ENCODE data around the gene GPER1.

Gene GPER1

GRCh38 chr7:1090686-1091643 lies 3.1 kb downstream of the GPER1 start:
- DNase-seq, result no peak

DNA sequence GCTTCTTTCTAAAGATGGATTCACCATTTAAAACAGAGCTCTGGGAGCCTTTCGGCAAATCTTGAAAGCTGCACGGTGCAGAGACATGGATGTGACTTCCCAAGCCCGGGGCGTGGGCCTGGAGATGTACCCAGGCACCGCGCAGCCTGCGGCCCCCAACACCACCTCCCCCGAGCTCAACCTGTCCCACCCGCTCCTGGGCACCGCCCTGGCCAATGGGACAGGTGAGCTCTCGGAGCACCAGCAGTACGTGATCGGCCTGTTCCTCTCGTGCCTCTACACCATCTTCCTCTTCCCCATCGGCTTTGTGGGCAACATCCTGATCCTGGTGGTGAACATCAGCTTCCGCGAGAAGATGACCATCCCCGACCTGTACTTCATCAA lies 3.7 kb downstream of the GPER1 start:
- DNase-seq, result no peak

DNA sequence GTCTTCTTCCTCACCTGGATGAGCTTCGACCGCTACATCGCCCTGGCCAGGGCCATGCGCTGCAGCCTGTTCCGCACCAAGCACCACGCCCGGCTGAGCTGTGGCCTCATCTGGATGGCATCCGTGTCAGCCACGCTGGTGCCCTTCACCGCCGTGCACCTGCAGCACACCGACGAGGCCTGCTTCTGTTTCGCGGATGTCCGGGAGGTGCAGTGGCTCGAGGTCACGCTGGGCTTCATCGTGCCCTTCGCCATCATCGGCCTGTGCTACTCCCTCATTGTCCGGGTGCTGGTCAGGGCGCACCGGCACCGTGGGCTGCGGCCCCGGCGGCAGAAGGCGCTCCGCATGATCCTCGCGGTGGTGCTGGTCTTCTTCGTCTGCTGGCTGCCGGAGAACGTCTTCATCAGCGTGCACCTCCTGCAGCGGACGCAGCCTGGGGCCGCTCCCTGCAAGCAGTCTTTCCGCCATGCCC lies 4.3 kb downstream of the GPER1 start:
- no peak for DNase-seq

DNA sequence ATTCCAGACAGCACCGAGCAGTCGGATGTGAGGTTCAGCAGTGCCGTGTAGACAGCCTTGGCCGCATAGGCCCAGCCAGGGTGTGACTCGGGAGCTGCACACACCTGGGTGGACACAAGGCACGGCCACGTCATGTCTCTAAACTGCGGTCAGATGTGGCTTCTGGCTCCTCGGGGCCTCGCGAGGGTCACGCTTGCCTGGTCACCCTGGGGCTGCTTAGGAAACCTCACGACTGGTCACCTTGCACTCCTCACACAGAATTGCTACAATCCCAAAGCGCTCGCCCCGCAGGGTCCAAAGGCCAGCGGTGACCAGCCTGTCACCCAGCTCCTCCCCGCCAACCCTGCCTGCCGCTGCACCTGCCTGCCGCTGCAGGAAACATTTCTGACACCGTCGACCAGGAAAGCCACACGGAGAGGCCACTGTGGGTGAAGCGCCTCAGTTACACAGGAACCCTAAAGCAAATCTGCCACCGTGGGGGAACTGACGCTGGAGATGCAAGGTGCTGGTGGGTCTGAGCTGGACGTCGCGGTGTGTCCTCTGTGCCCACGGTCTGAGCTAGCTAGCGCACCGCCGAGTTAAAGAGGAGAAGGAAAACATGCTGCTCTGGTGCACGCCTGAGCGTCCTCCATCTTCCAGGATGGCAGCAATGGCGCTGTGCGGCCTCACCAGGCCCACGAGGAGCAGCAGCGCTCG lies 5.0 kb downstream of the GPER1 start:
- no peak for DNase-seq

DNA sequence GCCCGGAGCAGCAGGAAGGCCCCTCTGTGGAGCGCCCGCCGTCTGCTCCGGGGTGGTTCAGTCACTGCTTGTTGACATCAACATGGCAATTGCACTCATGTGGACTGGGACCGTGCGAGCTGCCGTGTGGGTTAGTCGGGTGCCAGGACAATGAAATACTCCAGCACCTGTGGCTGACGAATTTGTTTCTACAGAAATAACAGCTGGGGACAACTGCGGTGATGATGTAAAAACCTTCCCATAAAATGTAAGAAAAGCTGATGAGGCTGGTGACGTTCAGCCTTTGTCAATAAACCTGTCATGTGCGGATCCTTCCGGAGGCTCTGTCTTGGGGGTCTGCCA lies 5.6 kb downstream of the GPER1 start:
- no peak for DNase-seq

- no peak for DNase-seq
These were observed 6.1 kb downstream of the GPER1 start for GRCh38 chr7:1093916-1094508.

- no peak for DNase-seq
These were observed 7.0 kb downstream of the GPER1 start for GRCh38 chr7:1094870-1095269.

DNA sequence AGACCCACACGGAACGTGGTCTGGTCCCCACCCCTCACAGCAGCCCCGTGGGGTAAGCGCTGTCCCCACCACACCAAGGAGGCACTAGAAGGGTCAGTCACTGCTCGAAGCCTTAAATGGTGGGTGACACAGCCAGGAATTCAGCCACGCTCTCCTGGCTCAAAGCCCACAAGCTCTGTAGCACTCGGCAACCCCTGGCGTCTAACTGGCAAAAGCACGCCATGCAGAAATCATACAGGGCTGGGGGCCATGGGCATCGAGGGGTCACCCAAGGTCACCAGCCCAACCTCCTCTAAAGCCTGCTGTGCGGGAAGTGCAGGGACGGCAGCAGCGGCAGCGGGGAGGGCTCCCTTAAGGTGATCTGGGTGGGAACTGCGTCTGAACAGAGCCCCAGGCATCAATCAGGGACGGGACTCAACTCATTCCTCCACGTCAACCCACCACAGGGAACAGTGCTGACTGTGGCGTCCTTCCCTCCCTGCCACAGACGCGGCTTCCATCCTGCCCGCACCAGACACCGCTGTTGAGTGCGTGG lies 7.8 kb downstream of the GPER1 start:
- no peak for DNase-seq

GRCh38 chr7:1096156-1097119 lies 8.5 kb downstream of the GPER1 start:
- DNase-seq, result no peak

- DNase-seq, result no peak
These were observed 9.2 kb downstream of the GPER1 start for GRCh38 chr7:1097120-1097504.

DNA sequence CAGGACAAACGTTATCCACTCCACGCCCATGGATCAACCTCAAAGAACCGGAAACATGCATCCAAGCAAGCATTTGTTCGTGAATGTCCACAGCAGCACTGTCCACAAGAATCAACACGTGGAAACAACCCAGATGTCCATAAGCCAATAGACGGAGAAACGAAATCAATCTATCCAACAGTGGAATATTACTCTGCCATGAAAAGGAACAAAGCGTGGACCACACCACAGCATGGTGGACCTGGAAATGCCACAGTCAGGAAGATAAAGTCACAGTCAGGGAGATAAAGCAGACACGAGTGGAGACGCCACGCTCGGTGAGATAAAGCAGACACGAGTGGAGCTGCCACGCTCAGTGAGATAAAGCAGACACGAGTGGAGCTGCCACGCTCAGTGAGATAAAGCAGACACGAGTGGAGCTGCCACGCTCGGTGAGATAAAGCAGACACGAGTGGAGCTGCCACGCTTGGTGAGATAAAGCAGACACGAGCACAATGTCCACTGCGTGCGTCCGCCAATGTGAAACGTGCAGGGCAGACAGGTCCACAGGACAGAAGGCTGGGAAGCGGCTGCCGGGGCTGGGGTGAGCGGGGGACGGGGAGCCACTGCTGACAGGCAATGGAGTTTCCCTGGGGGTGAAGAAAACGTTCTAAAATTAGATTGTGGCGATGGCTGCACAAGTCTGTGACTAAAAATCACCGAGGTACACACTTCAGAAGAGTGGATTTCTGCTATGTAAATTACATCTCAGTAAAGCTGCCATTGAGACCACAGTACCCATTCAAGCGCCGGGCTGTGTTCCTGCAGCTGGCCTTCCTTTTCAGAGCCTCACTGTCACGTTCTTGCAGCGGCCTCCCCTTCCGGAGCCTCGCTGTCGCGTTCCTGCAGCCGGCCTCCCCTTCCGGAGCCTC lies 10.6 kb downstream of the GPER1 start:
- no peak for DNase-seq

DNA sequence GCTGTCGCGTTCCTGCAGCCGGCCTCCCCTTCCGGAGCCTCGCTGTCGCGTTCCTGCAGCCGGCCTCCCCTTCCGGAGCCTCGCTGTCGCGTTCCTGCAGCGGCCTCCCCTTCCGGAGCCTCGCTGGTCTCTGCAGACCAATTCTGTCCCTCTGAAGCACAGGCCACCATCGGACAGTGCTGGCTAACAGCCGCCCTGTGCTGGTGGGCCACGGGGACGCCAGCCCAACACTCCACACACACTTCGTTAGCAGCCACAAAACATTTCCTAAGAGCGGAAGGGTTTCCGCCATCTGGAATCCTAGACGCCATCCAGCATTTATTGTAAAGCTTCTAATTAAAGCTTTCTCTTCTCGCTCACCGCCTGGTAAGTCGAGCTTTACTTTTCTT lies 11.2 kb downstream of the GPER1 start:
- DNase-seq, result no peak

- no peak for DNase-seq
These were observed 11.7 kb downstream of the GPER1 start for GRCh38 chr7:1099637-1100036.

- no peak for DNase-seq
These were observed 12.5 kb downstream of the GPER1 start for GRCh38 chr7:1100386-1100785.

GRCh38 chr7:1100834-1101562 lies 13.1 kb downstream of the GPER1 start:
- no peak for DNase-seq

GRCh38 chr7:1101563-1102431 lies 13.9 kb downstream of the GPER1 start:
- DNase-seq, result no peak

- DNase-seq, result peak in 1 of 5 experiments; percentile 76
These were observed 15.3 kb downstream of the GPER1 start for GRCh38 chr7:1103009-1103788.

- DNase-seq, result peak in 1 of 5 experiments; percentile 16
These were observed 16.0 kb downstream of the GPER1 start for GRCh38 chr7:1103789-1104515.
